ENCODE results near the gene FGD6. TPM values are rescaled to one million over a fixed set of nuclear protein-coding genes. Genes with fewer than 3 reads are reported as not detected.

The FGD6 gene
- total RNA-seq, 1 donor from 2014 or later, result 13.2 TPM

DNA sequence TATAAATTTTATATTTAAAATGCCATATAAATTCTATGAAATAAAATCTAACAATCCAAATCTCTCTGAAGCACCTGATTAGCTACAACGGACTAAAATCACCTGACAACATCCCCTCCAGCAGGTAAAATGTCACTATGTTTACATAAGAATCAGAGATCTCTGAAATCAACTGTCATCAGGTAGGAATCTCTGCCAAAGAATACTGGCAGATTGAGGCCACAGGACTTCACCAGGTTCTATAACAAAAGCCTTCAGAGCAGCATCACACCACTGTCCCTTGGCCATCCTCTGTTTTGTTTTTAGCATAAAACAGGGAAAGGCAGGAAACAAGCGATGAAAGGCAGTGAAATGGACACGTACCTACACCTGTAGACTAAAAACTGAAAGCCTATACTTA, 22.1 kb downstream of the FGD6 start:
- Histone ChIP-seq H3K36me3 (ENCODE audit: control insufficient read depth, insufficient read depth, low read length) (no peaks in the 10 kb centered on the region), H3K27me3 (ENCODE audit: control insufficient read depth, insufficient read depth, low read length) (no peaks in the 10 kb centered on the region), H3K4me3 (ENCODE audit: low read depth, low read length) (no peak overlapping the region)
- FAIRE-seq, result no peak
- no peak for DNase-seq (ENCODE audit: low read depth)
- TF ChIP-seq CTCF (IDR thresholded peaks at IDR 0.05; ENCODE audit: insufficient read depth, low read length, severe bottlenecking), result no peak

- Histone ChIP-seq H3K4me3 (ENCODE audit: low read depth, low read length) (no peak overlapping the region), H3K36me3 (ENCODE audit: control insufficient read depth, insufficient read depth, low read length) (no peaks in the 10 kb centered on the region), H3K27me3 (ENCODE audit: control insufficient read depth, insufficient read depth, low read length) (no peaks in the 10 kb centered on the region)
- no peak for DNase-seq (ENCODE audit: low read depth)
- no peak for TF ChIP-seq CTCF (IDR thresholded peaks at IDR 0.05; ENCODE audit: insufficient read depth, low read length, severe bottlenecking)
- no peak for FAIRE-seq
Measured at GRCh38 chr12:95193139-95193538, 24.1 kb downstream of the FGD6 start.

- DNase-seq (ENCODE audit: low read depth) (no peak), FAIRE-seq (no peak)
- no peak for TF ChIP-seq CTCF (IDR thresholded peaks at IDR 0.05; ENCODE audit: insufficient read depth, low read length, severe bottlenecking)
- H3K4me3 ChIP-seq (ENCODE audit: low read depth, low read length), result no peak overlapping the region
- H3K36me3 ChIP-seq (ENCODE audit: control insufficient read depth, insufficient read depth, low read length), result no peaks in the 10 kb centered on the region
- no peaks in the 10 kb centered on the region for H3K27me3 ChIP-seq (ENCODE audit: control insufficient read depth, insufficient read depth, low read length)
Measured at GRCh38 chr12:95192271-95192670, 25.0 kb downstream of the FGD6 start.

- Histone ChIP-seq H3K36me3 (ENCODE audit: control insufficient read depth, insufficient read depth, low read length) (no peaks in the 10 kb centered on the region), H3K27me3 (ENCODE audit: control insufficient read depth, insufficient read depth, low read length) (no peaks in the 10 kb centered on the region), H3K4me3 (ENCODE audit: low read depth, low read length) (no peak overlapping the region)
- FAIRE-seq (no peak), DNase-seq (ENCODE audit: low read depth) (no peak)
- TF ChIP-seq CTCF (IDR thresholded peaks at IDR 0.05; ENCODE audit: insufficient read depth, low read length, severe bottlenecking), result no peak
Measured at GRCh38 chr12:95191060-95191696, 26.1 kb downstream of the FGD6 start.

DNA sequence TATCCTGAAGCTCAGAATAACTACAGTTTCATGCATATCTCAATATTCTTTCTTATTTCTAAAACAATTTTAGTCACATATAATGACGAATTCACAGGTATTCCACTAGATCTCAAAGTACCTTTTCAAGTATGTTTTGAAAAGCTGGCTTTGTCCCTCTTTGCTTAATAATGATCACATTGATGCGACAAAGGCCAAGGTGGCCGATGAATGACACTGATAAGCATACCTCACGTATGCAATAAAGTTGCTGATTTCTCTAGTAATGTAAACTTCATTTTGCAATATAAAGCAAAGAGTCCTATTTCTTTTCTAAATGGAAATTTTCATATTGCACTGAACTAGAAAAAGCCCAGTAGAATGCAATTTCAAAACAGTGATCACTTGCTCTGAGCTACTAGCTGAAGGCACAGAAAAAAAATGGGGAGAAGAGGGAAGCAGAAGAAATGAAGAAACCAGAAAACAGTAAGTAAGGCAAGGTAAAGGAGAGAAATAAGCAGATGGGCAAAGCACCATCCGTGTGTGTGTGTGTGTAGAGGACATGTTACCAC, 29.3 kb downstream of the FGD6 start:
- Histone ChIP-seq H3K4me3 (ENCODE audit: low read depth, low read length) (no peak overlapping the region), H3K27me3 (ENCODE audit: control insufficient read depth, insufficient read depth, low read length) (no peaks in the 10 kb centered on the region), H3K36me3 (ENCODE audit: control insufficient read depth, insufficient read depth, low read length) (no peaks in the 10 kb centered on the region)
- DNase-seq (ENCODE audit: low read depth), result no peak
- TF ChIP-seq CTCF (IDR thresholded peaks at IDR 0.05; ENCODE audit: insufficient read depth, low read length, severe bottlenecking), result no peak
- FAIRE-seq, result no peak

DNA sequence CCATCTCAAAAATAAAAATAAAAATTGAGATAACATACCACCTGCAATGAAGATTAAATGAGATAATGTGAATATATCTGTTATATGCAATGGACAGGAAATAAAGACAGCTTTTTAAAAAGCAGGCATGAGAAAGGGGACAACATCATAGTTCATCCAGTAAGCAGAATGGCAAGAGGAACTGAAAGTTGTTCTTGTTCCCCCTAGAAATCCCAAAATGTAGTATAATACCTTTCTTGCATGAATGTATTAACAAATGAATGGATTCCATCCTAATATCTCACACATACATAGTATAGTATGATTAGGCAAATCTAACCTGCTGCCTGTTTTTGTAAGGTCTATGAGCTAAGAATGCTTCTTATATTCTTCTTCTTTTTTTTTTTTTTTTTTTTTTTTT, 31.4 kb downstream of the FGD6 start:
- Histone ChIP-seq H3K36me3 (ENCODE audit: control insufficient read depth, insufficient read depth, low read length) (no peaks in the 10 kb centered on the region), H3K27me3 (ENCODE audit: control insufficient read depth, insufficient read depth, low read length) (no peaks in the 10 kb centered on the region), H3K4me3 (ENCODE audit: low read depth, low read length) (no peak overlapping the region)
- DNase-seq (ENCODE audit: low read depth) (no peak), FAIRE-seq (no peak)
- TF ChIP-seq CTCF (IDR thresholded peaks at IDR 0.05; ENCODE audit: insufficient read depth, low read length, severe bottlenecking), result no peak
